ENCODE measurements around the gene STN1.

The STN1 gene

GRCh38 chr10:103929381-103929921, 11.5 kb upstream of the STN1 start:
- DNase-seq (ENCODE audit: low spot score), result no peak

GRCh38 chr10:103928784-103929183, 10.8 kb upstream of the STN1 start:
- DNase-seq (ENCODE audit: low spot score), result no peak

DNA sequence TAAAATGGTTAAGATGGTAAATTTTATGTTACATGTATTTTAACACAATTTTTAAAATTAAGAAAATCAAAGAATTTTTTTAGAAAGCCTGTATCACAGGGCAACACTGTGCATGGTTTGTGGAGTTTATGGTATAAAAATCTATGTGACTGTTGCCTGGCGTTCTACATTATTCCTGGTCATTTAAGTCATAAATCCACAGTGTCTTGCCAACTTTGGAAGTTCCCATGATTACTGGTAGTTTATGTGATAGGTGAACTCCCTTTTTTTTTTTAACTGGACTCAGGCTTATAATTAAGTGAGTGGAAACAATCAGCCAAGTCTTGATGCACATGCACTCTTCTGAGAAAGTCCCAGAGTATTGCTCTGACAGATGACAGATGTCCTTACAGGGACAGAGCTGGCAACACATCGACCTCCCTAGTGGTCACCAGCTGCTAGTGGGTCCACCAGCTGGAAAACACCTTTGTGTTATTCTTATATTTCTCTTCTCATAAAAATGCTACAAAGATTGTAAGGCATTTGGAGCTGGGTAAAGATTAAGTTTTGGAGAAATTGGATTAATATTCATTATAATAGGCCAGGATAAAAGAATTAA, 8.8 kb upstream of the STN1 start:
- DNase-seq (ENCODE audit: low spot score), result no peak

DNA sequence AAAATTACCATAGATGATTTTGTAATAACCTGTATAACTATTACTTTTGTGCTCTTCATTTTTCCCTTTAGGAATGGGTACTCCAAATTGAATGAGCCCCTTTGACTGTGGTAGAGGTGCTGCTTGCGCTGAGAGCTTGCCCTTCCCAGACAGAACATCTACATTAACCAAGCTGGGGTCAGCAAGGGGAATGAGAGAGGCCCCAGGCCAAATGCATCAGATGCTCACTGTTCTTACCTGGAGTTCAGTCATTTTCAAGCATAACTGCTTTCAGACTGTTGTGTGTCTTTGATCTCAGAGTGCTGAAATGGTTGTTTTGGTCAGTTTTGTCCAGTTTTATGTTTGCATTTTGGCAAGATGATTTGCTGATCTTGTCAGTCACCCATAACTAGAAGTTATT, 7.6 kb upstream of the STN1 start:
- DNase-seq (ENCODE audit: low spot score), result no peak

- DNase-seq (ENCODE audit: low spot score), result no peak
These were observed 5.5 kb upstream of the STN1 start for GRCh38 chr10:103923502-103923901.

DNA sequence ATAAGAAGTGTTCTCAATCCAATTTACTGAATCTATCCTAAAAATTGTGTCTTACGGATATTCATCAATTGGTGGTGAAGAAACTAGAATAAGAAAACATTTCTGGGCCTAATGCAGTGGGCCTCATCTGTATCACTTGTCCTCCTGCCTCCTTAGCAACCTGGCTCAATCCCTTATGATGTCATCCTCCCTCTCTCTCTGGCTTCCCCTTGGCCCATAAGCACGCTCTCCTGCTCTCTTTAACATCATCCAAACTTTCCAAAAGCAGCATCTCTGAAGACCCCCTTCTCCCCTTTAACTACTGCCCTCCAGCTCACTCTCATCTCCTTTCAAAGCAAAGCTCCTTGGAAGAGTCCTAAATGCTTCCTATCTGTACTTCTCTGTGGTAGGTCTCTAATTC, 4.7 kb upstream of the STN1 start:
- no peak for DNase-seq (ENCODE audit: low spot score)

DNA sequence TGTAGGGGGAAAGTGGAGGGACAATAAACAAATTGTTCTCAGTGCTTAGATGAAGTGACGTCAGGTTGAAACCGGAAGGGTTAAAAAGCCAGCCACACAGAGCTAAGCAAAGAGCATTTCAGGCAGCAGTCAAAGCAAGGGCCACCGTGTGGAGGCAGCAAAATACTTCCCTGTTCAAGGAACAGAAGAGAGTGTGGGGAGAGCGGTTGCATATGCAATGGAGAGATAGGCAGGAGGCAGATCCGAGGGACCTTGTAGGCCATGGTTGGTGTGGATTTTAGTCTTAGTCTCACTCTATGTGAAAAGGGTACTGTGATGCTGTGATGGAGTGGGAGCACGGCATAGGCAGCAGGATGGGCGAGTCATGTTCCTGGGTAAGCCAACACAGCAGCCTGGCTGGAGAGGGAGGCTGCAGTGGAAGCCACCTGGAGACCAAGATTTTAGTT, 3.8 kb upstream of the STN1 start:
- no peak for DNase-seq (ENCODE audit: low spot score)

- no peak for DNase-seq (ENCODE audit: low spot score)
These were observed 3.3 kb upstream of the STN1 start for GRCh38 chr10:103921248-103921647.

- DNase-seq (ENCODE audit: low spot score), result no peak
These were observed 1.7 kb upstream of the STN1 start for GRCh38 chr10:103919648-103920025.

GRCh38 chr10:103917302-103918052, 507 bp downstream of the STN1 start:
- DNase-seq (ENCODE audit: low spot score), result no peak

DNA sequence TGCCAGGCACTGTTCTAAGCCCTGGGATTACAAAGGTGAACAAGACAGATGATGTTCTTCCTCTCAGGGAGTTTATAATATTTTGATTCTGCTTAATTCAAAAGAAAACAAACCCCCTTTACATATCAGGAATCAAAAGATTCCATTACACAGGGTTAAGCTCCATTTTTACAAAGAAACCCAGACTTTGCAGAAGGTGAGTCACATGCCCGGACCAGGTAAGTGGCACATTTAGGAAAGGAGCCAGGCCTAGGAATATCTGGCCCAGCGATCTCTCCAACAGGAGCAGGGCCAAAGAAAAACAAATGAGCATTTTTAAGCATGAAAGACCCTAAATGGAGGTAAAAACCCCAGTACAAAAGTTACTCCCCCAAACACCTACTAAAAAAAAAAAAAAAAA, 1.1 kb downstream of the STN1 start:
- no peak for DNase-seq (ENCODE audit: low spot score)

- DNase-seq (ENCODE audit: low spot score), result no peak
These were observed 1.7 kb downstream of the STN1 start for GRCh38 chr10:103916254-103916653.

DNA sequence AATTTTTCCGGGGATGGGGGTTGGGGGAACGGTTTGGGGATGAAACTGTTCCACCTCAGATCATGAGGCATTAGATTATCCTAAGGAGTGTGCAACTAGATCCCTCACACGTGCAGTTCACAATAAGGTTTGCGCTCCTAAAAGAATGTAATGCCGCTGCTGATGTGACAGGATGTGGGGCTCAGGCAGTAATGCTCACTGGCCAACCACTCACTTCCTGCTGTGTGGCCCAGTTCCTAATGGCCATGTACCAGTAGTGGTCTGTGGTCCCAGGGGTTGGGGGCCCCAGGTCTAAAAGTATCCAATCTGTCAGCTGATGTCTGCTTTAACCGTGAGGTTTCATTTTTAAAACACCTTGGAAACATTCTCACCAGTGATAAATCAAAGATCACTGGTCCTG, 2.2 kb downstream of the STN1 start:
- DNase-seq (ENCODE audit: low spot score), result peak; percentile 50

- no peak for DNase-seq (ENCODE audit: low spot score)
These were observed 5.2 kb downstream of the STN1 start for GRCh38 chr10:103912759-103913158.

DNA sequence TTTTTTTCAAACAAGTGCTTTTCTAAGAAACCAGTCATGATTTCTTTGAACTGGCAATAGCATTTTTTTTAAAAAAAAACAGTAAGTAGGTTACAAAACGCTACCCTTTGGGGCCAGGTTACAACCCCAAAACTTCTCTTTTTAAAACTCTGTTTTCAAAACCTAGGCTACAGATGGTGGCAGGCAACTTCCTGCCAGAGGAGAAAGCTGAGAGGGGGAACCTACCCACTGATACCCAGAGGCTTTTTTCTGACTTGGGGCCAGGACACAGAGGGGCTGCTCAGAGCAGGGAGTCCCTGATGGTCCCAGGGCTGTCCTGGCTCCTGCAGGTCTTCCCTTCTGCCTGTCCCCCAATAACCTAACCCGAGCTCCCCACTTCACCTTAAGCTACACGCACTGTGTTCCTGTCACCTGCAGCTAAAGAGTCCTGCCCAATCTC, 6.9 kb downstream of the STN1 start:
- DNase-seq (ENCODE audit: low spot score), result peak; percentile 87

DNA sequence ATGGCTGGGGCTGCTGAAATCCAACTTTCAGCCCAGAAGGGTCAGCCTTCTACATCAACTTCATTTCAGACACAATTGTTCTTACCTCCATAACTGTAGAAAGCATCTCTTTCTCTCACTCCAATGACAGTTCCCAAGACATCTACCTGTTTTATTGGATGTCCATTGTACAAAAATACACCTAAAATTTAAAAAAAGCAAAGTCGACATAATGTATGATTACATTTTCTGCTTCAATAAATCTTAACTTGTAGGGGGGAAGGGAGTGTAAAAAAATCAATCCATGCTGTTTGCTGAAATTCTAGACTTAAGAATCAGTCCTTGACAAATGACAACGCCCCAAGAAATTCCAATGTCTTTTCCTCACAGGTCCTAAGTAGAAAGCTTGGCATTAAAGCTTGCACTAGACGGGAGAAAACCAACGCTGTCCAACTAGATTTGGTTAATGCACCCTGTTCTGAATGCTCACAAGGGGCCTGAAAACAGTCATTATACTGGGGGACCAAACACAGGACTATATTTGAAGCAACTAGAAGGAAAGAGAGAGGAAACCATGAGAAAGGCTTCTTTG, 7.5 kb downstream of the STN1 start:
- DNase-seq (ENCODE audit: low spot score), result no peak

GRCh38 chr10:103905441-103905840, 12.5 kb downstream of the STN1 start:
- no peak for DNase-seq (ENCODE audit: low spot score)

DNA sequence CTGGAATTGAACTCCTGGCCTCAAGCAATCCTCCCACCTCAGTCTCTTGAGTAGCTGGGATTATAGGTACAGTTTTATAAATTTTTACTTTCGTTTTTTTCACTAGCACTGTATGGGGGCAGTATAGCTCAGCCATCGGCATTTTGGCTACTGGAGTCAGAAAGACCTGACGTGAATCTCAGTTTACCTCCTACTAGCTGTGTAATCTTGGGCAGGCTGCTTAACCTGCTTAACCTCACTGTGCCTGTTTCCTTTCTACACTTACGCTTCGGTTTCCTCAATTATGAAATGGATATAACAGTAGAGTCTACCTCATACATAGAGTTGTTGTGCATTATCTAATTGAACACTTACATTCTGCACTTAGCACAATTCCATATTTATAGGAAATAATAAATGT, 16.7 kb downstream of the STN1 start:
- no peak for DNase-seq (ENCODE audit: low spot score)

DNA sequence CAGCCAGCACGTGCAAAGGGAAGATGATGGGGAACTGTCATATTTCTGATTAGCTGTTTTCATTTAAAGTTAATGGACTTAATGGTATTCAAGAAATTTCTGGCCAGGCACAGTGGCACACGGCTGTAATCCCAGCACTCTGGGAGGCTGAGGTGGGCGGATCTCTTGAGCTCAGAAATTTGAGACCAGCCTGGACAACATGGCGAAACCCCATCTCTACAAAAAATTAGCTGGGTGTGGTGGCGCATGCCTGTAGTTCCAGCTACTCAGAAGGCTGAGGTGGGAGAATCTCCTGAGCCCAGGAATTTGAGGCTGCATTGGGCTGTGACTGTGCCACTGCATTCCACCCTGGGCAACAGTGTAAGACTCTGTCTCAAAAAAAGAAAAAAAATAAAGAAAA, 18.7 kb downstream of the STN1 start:
- no peak for DNase-seq (ENCODE audit: low spot score)

DNA sequence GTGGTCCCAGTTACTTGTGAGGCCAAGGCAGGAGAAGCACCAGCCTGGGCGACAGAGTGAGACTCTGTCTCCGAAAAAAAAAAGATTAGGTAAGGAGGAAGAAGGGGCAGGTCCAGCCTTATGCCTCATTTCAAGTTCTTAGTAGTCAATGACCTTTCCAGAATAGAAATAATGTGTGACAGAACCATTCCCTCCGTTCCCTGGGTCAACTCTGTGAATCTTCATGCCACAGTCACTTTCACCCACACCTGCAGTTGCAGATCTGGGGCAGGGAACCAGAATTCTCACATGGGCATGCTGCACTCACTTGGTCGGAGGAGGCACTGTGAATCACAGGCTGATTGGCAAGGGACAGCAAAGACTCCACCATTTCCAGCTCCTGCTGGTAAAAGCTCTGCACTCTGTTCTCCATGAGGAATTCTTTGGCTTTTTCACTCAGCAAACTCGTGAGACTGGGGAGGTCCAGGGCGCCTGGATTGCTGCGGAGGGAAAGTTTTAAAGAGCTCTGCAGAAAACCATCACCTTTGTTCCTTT, 20.7 kb downstream of the STN1 start:
- no peak for DNase-seq (ENCODE audit: low spot score)

DNA sequence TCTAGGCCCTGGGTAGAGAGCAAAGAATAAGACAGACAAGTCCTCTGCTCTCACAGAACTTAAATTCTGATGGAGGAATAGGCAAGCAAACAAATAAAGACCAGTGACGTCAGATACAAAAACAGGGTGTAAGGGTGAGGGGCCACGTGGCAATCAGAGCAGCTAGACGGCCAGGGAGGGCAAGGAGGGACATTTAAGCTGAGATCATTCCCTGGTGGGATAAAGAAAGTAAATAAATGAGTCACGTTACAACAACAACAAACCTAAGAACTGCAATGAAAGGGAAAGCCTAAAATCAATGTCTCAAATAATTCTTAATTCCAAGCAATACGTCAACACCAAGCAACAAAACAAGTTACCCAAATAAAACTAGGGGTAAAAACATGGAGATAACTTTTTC, 21.8 kb downstream of the STN1 start:
- no peak for DNase-seq (ENCODE audit: low spot score)

DNA sequence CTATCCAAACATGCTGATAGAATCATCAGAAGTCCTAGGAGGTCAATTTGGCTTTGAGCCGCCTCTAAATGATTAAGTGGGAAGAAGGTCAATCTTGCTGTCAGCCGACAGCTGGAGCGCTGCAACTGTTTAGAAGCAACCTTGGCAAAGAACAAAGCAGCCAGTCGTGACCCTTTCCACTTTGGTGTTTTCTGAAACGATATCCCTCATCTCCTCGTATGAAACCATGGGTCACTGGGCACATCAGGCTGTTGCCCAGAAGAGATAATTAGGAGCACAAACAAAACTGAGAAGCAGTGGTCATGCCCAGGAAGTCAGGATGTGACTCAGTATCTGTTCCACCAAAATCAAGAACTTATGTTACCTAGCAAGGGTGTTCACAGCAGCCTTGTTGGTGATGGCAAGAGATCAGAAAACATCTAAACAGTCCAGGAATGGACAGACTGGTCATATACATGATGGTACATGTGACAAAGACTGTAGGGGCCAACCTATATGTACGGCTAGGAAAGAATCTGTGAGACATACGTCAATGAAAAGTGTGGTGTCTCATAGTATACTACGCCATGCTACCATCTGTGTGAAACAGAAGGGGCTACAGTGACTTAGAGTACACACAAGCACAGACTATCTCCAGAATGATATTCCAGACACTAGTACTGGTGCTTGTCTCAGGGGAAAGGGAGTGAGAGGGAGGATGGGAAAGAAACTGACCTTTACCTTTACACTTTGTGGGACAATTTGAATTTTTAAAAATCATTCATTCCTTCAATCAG, 22.4 kb downstream of the STN1 start:
- DNase-seq (ENCODE audit: low spot score), result no peak

Data from CD4-positive, alpha-beta T cell treated with Interleukin-15 for 4 hours (primary cell).